AG04450 (cell line): Measurements from ENCODE around the gene PRKAR1B. TPM values are rescaled to one million over a fixed set of nuclear protein-coding genes. Genes with fewer than 3 reads are reported as not detected.

Experiments
- CTCF ChIA-PET: fragments of 300-600, 350-600 bp; formaldehyde crosslinking; extraction: SDS; loops from one replicate; lab custom pipeline; 2022; ENCODE audit warnings: antibody characterized with exemption, inconsistent platforms; lab: Charles Lee
- POLR2A ChIA-PET: fragments of 350-600 bp; formaldehyde crosslinking; extraction: SDS; loops from one replicate; lab custom pipeline; 2021; ENCODE audit warnings: antibody characterized with exemption, inconsistent platforms; lab: Yijun Ruan, JAX
- DNase-seq: peaks from one replicate; pipeline ENCODE4 v3.0.0-alpha.2; 2011; ENCODE audit warnings: low read depth, low spot score
- H3K27ac ChIP-seq: one replicate; pipeline ENCODE4 v1.5.1; 2012; ENCODE audit warnings: low read depth, low read length, control low read depth
- H3K27me3 ChIP-seq: one replicate; pipeline ENCODE4 v1.6.0; 2012; ENCODE audit warnings: low read length; ENCODE audit not compliant: control insufficient read depth, insufficient read depth
- H3K4me3 ChIP-seq: 2 replicates; pipeline ENCODE4 v1.5.1; 2011; ENCODE audit warnings: mild to moderate bottlenecking, low read depth, low read length, control low read depth
- H3K9me3 ChIP-seq: 2 replicates; pipeline ENCODE4 v1.5.1; 2012; ENCODE audit warnings: low read length; ENCODE audit not compliant: control insufficient read depth, insufficient read depth
- polyA plus RNA-seq: library from polyadenylated mRNA; depleted of rRNA; stranded (reverse); fragments of >200 nt; gene quantifications from 2 replicates; pipeline ENCODE4 v1.2.3, GENCODE V29; 2011
- TF ChIP-seq, protein P1 (sequence below): IDR thresholded peaks from 2 replicates; pipeline ENCODE4 v1.5.1; 2011; ENCODE audit warnings: low read depth, low read length, control low read depth, inconsistent platforms

PRKAR1B gene
- polyA plus RNA-seq, 1 experiment, result 16.1 TPM

DNA sequence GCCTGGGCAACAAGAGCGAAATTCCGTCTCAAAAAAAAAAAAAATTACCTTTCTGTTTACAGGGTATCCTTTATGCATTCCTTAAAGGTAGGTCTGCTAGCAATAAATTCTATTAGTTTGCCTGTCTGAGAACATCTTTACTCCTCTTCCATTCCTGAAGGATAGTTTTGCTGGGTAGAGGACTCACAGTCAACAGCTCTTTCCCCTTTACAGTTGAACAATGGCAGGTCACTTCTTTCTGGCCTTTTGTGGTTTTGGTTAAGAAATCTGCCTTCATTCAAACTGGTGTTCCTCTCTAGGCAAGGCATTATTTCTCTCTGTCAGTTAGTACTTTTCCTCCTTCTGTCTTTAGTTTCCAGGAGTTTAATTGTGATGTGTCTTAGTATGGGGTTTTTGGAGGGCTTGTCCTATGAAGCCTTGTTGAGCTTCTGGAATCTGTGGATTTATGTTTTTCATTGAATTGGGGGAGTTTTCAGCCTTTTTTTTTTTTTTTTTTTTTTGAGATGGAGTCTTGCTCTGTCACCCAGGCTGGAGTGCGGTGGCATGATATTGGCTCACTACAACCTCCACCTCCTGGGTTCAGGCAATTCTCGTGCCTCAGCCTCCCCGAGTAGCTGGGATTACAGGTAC, 5.3 kb downstream of the PRKAR1B start:
- Histone ChIP-seq H3K27ac (no peak overlapping the region), H3K27me3 (no peaks in the 10 kb centered on the region), H3K4me3 (no peak overlapping the region), H3K9me3 (peaks cover 23% of the 10 kb centered on the region)
- TF ChIP-seq, protein P1, sequence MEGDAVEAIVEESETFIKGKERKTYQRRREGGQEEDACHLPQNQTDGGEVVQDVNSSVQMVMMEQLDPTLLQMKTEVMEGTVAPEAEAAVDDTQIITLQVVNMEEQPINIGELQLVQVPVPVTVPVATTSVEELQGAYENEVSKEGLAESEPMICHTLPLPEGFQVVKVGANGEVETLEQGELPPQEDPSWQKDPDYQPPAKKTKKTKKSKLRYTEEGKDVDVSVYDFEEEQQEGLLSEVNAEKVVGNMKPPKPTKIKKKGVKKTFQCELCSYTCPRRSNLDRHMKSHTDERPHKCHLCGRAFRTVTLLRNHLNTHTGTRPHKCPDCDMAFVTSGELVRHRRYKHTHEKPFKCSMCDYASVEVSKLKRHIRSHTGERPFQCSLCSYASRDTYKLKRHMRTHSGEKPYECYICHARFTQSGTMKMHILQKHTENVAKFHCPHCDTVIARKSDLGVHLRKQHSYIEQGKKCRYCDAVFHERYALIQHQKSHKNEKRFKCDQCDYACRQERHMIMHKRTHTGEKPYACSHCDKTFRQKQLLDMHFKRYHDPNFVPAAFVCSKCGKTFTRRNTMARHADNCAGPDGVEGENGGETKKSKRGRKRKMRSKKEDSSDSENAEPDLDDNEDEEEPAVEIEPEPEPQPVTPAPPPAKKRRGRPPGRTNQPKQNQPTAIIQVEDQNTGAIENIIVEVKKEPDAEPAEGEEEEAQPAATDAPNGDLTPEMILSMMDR, result no peak
- CTCF ChIA-PET, result no interaction called here
- no peak for DNase-seq
- POLR2A ChIA-PET, result no interaction called here

DNA sequence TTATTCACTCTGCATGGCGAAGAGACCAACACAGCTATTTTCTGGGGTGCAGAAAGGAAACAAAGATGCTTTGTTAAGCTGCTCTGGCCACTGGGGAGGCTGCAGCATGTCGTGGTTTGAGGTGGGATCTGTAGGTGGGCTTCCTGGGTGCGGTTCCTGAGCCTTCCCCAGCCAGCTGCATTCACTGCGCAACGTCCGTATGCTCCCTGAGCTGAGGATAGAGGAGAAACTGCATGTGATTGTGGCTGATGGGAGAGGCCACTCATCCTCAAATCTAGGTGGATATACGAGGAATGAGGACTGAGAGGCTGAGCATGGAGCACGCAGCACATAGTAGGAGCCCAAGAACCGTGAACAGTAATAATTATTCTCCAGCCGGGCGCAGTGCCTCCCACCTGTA, 10.4 kb downstream of the PRKAR1B start:
- Histone ChIP-seq H3K27me3 (peaks cover 2% of the 10 kb centered on the region), H3K4me3 (no peak overlapping the region), H3K9me3 (no peaks in the 10 kb centered on the region; the same call in 1 of the 2 replicates), H3K27ac (no peak overlapping the region)
- TF ChIP-seq, protein P1, result no peak
- CTCF ChIA-PET, result no interaction called here
- no peak for DNase-seq
- POLR2A ChIA-PET, result no interaction called here

DNA sequence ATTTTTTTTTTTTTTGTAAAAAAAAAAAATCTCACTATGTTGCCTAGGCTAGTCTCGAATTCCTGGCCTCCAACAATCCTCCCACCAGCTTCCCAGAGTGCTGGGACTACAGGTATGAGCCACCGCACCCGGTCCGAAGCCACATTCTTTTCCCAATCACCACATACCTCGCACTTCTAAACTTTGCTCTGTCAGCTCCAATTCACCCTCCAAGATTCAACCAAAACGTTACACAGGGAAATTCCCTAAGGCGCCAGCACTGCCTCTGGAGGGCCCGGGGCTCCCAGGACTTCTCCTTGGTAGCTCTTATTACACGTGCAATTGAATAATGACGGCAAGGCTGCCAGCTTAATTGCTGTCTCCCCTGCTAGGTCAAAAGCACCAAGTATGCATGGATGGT, 10.9 kb downstream of the PRKAR1B start:
- peaks cover 2% of the 10 kb centered on the region for H3K27me3 ChIP-seq

DNA sequence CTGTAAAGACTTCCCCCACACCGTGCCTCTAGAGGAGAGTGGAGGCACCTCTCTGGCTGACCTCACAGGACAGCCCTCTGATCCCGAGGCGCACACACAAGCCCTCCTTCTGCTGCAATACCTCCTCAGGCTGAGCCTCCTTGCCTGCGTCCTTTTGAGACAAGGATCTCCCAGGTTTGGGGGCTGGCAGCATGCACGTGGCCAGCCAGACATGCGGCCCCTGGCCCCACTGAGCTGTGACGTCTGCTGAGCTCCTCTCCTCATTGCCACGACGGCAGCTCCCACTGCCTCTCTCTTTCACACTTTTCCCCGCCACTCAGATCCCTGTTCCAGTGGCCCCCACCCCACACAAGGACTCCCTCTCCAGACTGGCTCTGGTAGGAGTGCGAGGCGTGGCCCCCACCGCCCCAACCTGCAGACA, 12.8 kb downstream of the PRKAR1B start:
- TF ChIP-seq, protein P1, result no peak
- POLR2A ChIA-PET, result no interaction called here
- no peak overlapping the region for H3K4me3 ChIP-seq
- peaks cover 4% of the 10 kb centered on the region; the same call in 1 of the 2 replicates for H3K9me3 ChIP-seq
- H3K27me3 ChIP-seq, result peaks cover 2% of the 10 kb centered on the region
- no peak overlapping the region for H3K27ac ChIP-seq
- CTCF ChIA-PET, result no interaction called here
- no peak for DNase-seq

More for the DNA sequence above, 10.9 kb downstream of the PRKAR1B start:
- Histone ChIP-seq H3K27ac (no peak overlapping the region), H3K4me3 (no peak overlapping the region), H3K9me3 (peaks cover 2% of the 10 kb centered on the region; the same call in 1 of the 2 replicates)
- TF ChIP-seq, protein P1, result no peak
- no peak for DNase-seq
- POLR2A ChIA-PET, result no interaction called here
- CTCF ChIA-PET, result no interaction called here

DNA sequence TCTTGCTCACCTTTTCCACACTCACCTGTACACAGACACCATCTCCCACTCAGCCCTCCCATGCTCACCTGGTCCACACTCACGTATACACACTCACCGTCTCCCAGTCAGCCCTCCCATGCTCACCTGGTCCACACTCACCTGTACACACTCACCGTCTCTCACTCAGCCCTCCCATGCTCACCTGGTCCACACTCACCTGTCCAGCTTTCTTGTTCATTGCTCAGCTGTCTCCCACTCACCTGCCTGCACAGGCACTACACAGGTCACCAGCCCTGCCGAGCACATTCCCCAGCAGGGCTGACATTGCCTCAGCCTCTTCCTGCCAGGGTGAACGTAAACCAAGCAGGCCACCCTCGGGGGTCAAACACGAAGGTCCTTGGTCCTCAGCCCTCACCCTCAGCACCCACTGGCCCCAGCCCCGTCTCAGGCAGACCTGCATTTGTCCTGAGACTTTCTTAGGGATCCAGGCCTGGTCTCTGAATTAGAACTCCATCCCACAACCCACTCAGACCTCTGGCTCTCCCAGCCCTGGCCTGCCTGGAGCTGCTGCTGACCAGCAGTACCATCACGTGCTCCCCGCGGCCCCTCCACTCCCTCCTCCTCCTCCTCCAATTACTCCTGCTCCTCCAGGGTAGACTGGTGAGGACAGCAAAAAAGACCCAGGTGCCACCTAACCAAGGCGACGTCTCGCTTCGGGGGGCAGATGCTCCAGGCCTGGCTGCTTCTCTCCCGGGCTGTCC, 13.4 kb downstream of the PRKAR1B start:
- ChIA-PET POLR2A (no interaction called here), CTCF (no interaction called here)
- Histone ChIP-seq H3K9me3 (peaks cover 4% of the 10 kb centered on the region; the same call in 1 of the 2 replicates), H3K27ac (no peak overlapping the region), H3K27me3 (peaks cover 2% of the 10 kb centered on the region), H3K4me3 (no peak overlapping the region)
- no peak for DNase-seq
- TF ChIP-seq, protein P1, result no peak
